Peyer's patch (tissue), 4 donors: Measurements from ENCODE around the gene CEACAM19.

Experiments
- CTCF ChIP-seq, 6 experiments: fragments of 450-650 bp in 4 of 6; fragments of 200-600 bp in 2 of 6; sonication (generic) in 1 of 6; IDR thresholded peaks; one replicate each; pipeline ENCODE4 v1.5.1; 2017 to 2019; ENCODE audit warnings: antibody characterized with exemption in 6 of 6, mild to moderate bottlenecking in 3 of 6, moderate library complexity in 1 of 6
- POLR2A ChIP-seq, 2 donors: fragments of 450-650 bp; IDR thresholded peaks; one replicate each; pipeline ENCODE4 v1.5.1; 2017; ENCODE audit warnings: antibody characterized with exemption in 2 of 2, mild to moderate bottlenecking in 2 of 2, moderate library complexity in 2 of 2

GRCh38 chr19:44626048-44626624 lies 45.1 kb upstream of the CEACAM19 start:
- TF ChIP-seq POLR2A (IDR thresholded peaks at IDR 0.05) (no peak), CTCF (IDR thresholded peaks at IDR 0.05) (no peak)
